ENCODE data around the gene POU4F2.
"Not testable (repeated sequence)": the region's sequence is repeated elsewhere in the genome, so short reads cannot be mapped to it uniquely, and the experiment has no call there.

The POU4F2 gene

DNA sequence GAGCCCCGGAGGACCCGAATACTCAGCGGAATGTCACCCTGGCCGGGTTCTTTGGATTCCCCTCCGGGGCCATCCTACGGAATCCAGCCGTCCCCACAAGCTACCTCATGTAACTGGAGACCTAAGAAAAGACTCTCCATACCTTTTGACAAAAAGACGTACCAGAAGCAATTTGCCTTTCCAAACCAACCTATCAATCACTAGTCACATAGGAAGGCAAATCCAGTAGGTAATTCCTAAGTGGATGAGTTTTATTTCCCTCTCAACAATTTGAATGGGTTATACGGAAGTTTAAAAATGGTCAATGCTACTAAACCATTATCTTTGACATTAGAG is 16.8 kb downstream of the POU4F2 start:
- DNase-seq: no peak

DNA sequence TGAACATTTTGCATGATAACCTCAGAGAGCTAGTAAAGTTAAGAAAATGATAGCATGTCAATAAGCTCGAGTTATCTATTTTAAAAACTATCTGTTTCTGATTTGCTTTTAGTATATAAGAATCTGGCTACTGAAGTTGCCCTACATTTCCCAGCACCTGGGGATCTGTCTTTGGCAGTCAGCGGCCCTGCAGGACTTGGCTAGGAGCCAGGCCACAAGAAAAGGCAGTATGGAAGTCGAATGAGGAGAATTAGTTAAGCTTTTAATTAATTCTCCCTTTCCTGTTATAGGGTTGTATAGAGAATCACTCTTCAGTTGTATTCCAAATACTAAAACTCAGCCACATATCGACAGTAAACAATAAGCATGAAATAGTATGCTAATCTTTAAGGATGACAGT is 22.7 kb downstream of the POU4F2 start:
- no peak for DNase-seq

DNA sequence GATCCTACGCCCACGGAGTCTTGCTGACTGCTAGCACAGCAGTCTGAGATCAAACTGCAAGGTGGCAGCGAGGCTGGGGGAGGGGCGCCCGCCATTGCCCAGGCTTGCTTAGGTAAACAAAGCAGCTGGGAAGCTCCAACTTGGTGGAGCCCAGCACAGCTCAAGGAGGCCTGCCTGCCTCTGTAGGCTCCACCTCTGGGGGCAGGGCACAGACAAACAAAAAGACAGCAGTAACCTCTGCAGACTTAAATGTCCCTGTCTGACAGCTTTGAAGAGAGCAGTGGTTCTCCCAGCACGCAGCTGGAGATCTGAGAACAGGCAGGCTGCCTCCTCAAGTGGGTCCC is 25.2 kb downstream of the POU4F2 start:
- not testable (repeated sequence) for DNase-seq

DNA sequence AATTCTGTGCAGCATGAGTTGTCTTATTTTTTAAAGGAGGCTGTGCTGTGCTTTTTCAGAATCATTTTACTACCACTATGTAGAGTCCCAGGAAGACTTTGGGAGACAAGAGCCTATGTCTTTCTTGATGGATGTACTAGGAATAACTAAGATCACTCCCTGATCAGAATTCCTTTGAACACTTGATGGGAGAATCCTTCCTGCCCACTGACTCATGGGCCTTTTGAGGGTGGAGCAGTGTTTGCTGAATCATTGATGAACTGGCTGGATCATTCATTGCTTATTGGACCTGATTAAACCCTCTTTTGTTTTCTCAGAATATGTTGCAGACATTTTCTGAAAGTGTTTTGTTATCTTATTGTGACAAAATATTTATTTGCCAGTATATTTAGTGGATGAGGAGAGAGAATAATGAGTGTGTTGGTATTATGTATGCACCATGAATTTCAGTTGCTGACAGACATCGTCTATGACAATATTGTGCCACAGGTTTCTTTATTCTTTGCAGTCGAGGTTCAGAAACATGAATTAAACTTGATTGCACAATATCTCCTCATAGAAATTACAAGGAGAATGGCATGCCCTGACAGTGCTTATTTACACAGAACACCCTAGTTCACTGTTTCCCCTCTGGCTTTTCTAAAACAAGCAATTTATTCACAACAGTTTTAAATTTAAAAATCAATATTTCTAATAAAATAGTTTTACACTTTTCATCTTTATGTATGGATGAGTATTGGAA is 36.3 kb downstream of the POU4F2 start:
- no peak for DNase-seq
